Heart left ventricle (tissue), 13 donors: ENCODE results near the gene ZNF124.

Experiments
- POLR2A ChIP-seq, 2 donors: fragments of 450-650 bp; IDR thresholded peaks; one replicate each; pipeline ENCODE4 v1.6.1; 2017; ENCODE audit warnings: antibody characterized with exemption in 2 of 2, mild to moderate bottlenecking in 2 of 2, moderate library complexity in 2 of 2
- TF ChIP-seq, protein P1 (sequence below), 12 donors: fragments of 200-600 bp; sonication (generic) in 4 of 12; IDR thresholded peaks; one replicate each; pipeline versions ENCODE4 v1.5.0 to v1.8.0; 2018 to 2022; ENCODE audit warnings: antibody characterized with exemption in 12 of 12, mild to moderate bottlenecking in 5 of 12
- donor health status: ischemic (EF 13 %, LVEDD 7.1; RV severe dilation, severe dysfunction).
- donor health status: DM: no; HTN: yes; CAD: no.
- donor health status: DM: no; HTN: no; CAD: no.
- donor health status: ischemic (EF 25% LVEDD 6.9; RV normal size, moderate dysfunction).
- donor health status: ischemic (EF 25% LVEDD 5.7; RV mildly dilated, moderate dysfunction).
- donor health status: ischemic (EF 35%, LVEDD 5.7; RV mildly dilated, moderate dysfunction).
- donor health status: nonischemic (EF 11% LVEDD 7.7; RV severe dilation, severe dysfunction).
- donor health status: DM: yes; HTN: yes; CAD: no.
- donor health status: PGD.
- donor health status: ischemic (EF 29% LVEDD 5.4; RV normal size, mild dysfunction).
- donor health status: nonischemic (EF 23%, LVEDD 6.1; RV moderate dilation, normal function).

DNA sequence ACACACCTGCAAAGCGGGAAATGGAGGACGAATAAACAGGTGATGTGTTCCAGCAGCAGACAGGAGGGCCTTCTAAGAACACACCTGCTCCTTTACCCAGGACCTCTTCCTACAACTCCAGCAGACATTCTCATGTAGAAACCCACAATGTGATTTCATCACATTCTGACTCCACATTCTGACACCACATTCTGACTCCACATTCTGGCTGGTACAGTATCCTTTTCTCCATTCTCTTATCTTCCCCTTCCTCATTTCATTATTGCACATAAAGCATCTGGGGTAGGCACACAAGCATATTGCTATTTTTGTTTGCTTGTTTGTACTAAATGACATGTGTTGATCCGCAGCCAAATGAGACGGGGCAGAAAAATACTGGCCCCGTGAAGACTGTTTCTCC is 3.6 kb upstream of the ZNF124 start:
- TF ChIP-seq, protein P1, sequence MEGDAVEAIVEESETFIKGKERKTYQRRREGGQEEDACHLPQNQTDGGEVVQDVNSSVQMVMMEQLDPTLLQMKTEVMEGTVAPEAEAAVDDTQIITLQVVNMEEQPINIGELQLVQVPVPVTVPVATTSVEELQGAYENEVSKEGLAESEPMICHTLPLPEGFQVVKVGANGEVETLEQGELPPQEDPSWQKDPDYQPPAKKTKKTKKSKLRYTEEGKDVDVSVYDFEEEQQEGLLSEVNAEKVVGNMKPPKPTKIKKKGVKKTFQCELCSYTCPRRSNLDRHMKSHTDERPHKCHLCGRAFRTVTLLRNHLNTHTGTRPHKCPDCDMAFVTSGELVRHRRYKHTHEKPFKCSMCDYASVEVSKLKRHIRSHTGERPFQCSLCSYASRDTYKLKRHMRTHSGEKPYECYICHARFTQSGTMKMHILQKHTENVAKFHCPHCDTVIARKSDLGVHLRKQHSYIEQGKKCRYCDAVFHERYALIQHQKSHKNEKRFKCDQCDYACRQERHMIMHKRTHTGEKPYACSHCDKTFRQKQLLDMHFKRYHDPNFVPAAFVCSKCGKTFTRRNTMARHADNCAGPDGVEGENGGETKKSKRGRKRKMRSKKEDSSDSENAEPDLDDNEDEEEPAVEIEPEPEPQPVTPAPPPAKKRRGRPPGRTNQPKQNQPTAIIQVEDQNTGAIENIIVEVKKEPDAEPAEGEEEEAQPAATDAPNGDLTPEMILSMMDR (IDR thresholded peaks at IDR 0.05) = no peak
- no peak for TF ChIP-seq POLR2A (IDR thresholded peaks at IDR 0.05)
